Measurements from ENCODE around the gene FLAD1. TPM values are rescaled to one million over a fixed set of nuclear protein-coding genes. Genes with fewer than 3 reads are reported as not detected.
"Not testable (repeated sequence)": the region's sequence is repeated elsewhere in the genome, so short reads cannot be mapped to it uniquely, and the experiment has no call there.

FLAD1 gene
- total and polyA plus RNA-seq, 5 experiments from 2014 or later, result 30.9 to 46.8 (median 41.8) TPM

DNA sequence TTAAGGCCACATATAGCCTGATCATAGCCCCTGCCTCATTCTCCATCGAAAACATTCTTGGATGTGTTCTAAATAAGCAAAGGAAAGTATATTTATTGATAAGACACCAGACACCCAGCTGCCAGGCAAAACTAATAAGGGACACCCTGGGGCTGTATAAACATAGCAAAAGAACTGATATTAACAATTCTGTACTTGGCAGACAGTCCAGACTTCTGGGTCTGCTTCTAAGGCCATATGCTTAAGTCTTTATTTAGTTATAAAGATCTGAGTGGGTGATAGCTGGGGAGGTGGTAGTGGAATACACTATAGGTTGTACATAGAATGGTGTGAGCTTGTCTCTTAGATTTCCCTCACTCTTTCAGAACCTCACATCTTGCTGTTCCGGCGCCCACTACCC lies 4.8 kb upstream of the FLAD1 start:
- ATAC-seq (no peak), DNase-seq (no peak)
- Mint-ChIP-seq H3K27ac (no peak overlapping the region), H3K4me1 (peaks cover 0 to 5% (median 3%) of the 10 kb centered on the region in 4 donors), H3K9me3 (no peaks in the 10 kb centered on the region), H3K36me3 (peaks cover 0 to 11% (median 2%) of the 10 kb centered on the region in 3 donors), H3K4me3 (no peak overlapping the region), H3K27me3 (no peaks in the 10 kb centered on the region)
- POLR2A ChIA-PET, result interaction anchor here (0.6 to 1.0 kb wide), 3 partner anchors 17 to 35 kb away, joined by 3 to 5 read pairs (median 3); partner anchors contain the start of gene PYGO2

DNA sequence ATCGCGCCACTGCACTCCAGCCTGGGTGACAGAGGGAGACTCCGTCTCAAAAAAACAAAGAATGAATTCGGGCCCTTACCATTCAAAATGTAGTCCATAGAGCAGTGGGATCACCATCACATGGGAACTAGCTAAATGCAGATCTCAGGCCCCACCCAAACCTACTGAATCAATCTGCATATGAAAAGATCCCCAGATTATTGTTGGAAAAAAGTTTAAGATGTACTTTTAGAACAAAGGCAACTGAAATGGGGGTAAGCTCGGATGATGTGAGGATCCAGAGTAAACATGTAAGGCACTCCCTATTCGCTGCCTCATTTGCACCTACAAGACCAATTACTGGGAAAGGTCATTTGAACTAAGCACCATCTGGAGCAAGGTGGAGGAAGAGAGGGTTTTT lies 803 bp upstream of the FLAD1 start:
- no peak for DNase-seq
- POLR2A ChIA-PET, result interaction anchor here (0.7 to 4.7 kb wide), 12 partner anchors 8 to 103 kb away, joined by 3 to 25 read pairs (median 16); partner anchors contain the start of genes CKS1B, LENEP, PBXIP1 and PMVK
- peaks cover 0 to 22% (median 2%) of the 10 kb centered on the region in 3 donors for H3K36me3 Mint-ChIP-seq
- H3K4me3 Mint-ChIP-seq, result no peak overlapping the region
- no peaks in the 10 kb centered on the region for H3K9me3 Mint-ChIP-seq
- H3K27me3 Mint-ChIP-seq, result no peaks in the 10 kb centered on the region
- no peak overlapping the region for H3K27ac Mint-ChIP-seq
- ATAC-seq, result no peak
- peaks cover 0 to 23% (median 4%) of the 10 kb centered on the region in 4 donors for H3K4me1 Mint-ChIP-seq

DNA sequence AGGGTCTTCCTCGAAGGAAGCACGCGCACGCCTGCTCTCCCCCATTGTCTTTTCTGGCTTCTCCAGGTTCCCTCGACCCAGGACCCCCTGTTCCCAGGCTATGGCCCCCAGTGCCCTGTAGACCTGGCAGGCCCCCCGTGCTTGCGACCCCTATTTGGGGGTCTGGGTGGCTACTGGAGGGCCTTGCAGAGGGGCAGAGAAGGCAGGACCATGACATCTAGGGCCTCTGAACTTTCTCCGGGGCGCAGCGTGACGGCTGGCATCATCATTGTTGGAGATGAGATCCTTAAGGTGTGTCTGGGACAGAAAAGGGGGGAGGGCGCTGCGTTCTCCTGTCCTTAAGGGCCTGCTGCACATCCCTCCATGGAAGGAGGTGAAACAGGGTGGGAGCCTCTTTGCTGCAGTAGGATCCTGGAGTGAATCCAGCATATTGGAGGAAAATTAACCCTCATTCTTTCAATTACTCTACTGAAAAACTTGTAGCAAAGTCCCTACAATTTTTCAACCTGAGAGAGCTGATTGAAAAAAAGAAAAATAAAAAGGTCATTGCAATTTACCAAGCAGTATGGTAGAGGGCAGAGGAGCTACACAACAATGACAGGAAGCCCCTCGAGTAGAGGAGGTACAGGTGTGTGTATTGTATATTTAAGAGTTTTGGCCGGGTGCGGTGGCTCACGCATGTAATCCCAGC lies 777 bp downstream of the FLAD1 start:
- H3K4me1 Mint-ChIP-seq, result peaks cover 2 to 30% (median 4%) of the 10 kb centered on the region in 4 donors
- H3K4me3 Mint-ChIP-seq, result no peak overlapping the region
- H3K27ac Mint-ChIP-seq, result peak overlapping the region in 2 of 10 donors; percentile 56 to 63
- no peaks in the 10 kb centered on the region for H3K9me3 Mint-ChIP-seq
- POLR2A ChIA-PET, result interaction anchor here (0.5 to 4.7 kb wide), 19 partner anchors 9 to 1350 kb away, joined by 3 to 25 read pairs (median 8); partner anchors contain the start of genes CHTOP, CKS1B, LENEP and PBXIP1
- H3K27me3 Mint-ChIP-seq, result no peaks in the 10 kb centered on the region
- ATAC-seq (no peak), DNase-seq (no peak)
- peaks cover 0 to 29% (median 2%) of the 10 kb centered on the region in 3 donors for H3K36me3 Mint-ChIP-seq

DNA sequence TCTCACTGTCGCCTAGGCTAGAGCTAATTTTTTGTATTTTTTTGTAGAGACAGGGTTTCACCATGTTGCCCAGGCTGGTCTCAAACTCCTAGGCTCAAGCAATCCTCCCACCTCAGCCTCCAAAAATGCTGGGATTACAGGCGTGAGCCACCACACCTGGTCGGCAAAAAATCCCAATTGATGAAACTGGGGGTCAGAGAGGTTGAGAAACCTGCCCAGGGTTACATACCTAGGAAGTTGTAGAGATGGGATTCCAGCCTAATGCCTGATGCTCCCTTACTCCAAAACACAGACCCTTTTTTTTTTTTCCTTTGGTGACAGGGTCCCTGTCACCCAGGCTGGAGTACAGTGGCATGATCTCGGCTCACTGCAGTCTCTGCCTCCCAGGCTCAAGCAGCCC lies 3.6 kb downstream of the FLAD1 start:
- DNase-seq, H3K27ac Mint-ChIP-seq, H3K9me3 Mint-ChIP-seq, H3K4me3 Mint-ChIP-seq, ATAC-seq, H3K27me3 Mint-ChIP-seq: not testable (repeated sequence)
- Mint-ChIP-seq H3K4me1 (peaks cover 11 to 37% (median 15%) of the 10 kb centered on the region in 4 donors), H3K36me3 (peaks cover 0 to 40% (median 3%) of the 10 kb centered on the region in 3 donors)
- POLR2A ChIA-PET, result interaction anchor here (2.0 kb wide), 1 partner anchor 13 kb away, joined by 7 read pairs; no protein-coding TSS in a partner anchor

DNA sequence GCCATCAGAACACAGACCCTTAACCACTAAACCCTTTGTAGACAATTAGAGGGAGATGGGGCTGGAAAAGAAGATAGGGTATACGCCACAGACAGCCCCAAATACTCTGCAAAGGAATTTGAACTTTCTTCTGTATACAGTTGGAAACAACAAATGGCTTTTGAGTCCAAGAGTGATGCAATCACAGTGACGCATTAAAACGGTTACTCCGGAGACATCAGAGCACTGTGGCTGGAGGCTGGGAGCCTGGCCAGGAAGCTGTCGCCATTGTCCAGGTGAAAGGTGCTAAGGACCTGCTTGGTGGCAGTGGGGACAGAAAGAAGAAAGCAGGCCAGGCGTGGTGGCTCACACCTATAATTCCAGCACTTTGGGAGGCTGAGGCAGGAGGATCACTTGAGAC lies 4.2 kb downstream of the FLAD1 start:
- no peaks in the 10 kb centered on the region for H3K27me3 Mint-ChIP-seq
- peak overlapping the region in 2 of 10 donors; percentile 20 to 21 for H3K27ac Mint-ChIP-seq
- H3K4me3 Mint-ChIP-seq, result no peak overlapping the region
- no peak for ATAC-seq
- POLR2A ChIA-PET, result interaction anchor here (0.9 to 2.0 kb wide), 2 partner anchors 12 to 23 kb away, joined by 3 to 7 read pairs; no protein-coding TSS in a partner anchor
- no peak for DNase-seq
- peaks cover 10 to 37% (median 15%) of the 10 kb centered on the region in 4 donors for H3K4me1 Mint-ChIP-seq
- no peaks in the 10 kb centered on the region for H3K9me3 Mint-ChIP-seq
- peaks cover 0 to 40% (median 3%) of the 10 kb centered on the region in 3 donors for H3K36me3 Mint-ChIP-seq

DNA sequence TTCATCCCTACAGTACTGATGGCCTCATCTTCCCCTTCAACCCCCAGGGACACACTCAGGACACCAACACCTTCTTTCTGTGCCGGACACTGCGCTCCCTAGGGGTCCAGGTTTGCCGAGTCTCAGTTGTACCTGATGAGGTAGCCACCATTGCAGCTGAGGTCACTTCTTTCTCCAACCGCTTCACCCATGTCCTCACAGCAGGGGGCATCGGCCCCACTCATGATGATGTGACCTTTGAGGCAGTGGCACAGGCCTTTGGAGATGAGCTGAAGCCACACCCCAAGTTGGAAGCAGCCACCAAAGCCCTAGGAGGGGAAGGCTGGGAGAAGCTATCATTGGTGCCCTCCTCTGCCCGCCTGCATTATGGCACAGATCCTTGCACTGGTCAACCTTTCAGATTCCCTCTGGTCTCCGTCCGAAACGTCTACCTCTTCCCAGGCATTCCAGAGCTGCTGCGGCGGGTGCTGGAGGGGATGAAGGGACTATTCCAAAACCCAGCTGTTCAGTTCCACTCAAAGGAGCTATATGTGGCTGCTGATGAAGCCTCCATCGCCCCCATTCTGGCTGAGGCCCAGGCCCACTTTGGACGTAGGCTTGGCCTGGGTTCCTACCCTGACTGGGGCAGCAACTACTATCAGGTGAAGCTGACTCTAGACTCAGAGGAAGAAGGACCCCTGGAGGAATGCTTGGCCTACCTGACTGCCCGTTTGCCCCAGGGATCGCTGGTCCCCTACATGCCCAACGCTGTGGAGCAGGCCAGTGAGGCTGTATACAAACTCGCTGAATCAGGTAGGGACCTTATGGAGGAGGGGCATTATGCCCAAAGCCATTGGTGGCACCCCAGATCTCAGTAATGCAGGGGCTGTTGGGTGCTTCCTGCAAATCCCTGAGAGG lies 5.2 kb downstream of the FLAD1 start:
- Mint-ChIP-seq H3K36me3 (peaks cover 0 to 42% (median 3%) of the 10 kb centered on the region in 3 donors), H3K27me3 (no peaks in the 10 kb centered on the region), H3K4me1 (peaks cover 9 to 38% (median 15%) of the 10 kb centered on the region in 4 donors), H3K4me3 (peak overlapping the region in 1 of 10 donors; percentile 29), H3K27ac (peak overlapping the region in 3 of 10 donors; percentile 15 to 66 (median 40)), H3K9me3 (no peaks in the 10 kb centered on the region)
- DNase-seq (no peak), ATAC-seq (no peak)
- POLR2A ChIA-PET, result interaction anchor here (0.6 to 2.0 kb wide), 4 partner anchors 11 to 52 kb away, joined by 3 to 7 read pairs (median 3); partner anchors contain the start of gene PMVK

DNA sequence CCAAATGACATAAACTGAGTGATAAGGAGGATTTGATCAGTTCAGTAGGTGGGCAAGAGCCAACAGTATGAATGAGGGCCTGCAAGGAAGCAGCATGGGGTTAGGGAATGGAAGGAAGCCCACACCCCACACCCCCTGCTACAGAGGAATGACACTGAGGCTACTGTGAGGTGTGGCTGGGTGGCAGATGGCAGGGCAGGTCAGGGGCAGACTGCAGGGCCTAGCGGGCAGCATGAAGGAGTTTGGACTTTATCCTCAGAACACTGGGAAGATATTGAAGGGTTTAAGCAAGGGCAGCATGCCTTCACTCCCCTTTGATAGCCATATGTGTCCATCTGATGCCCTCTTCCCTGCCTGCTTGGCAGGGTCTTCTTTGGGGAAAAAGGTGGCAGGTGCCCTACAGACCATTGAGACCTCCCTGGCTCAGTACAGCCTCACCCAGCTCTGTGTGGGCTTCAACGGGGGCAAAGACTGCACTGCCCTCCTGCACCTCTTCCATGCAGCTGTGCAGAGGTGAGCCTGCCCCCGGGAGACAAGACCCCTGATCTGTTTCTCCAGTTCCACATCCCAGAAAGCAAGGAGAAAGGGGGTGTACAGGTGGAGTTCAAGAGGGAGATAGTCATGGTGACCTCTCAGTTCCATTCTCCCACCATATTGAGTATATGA lies 6.2 kb downstream of the FLAD1 start:
- Mint-ChIP-seq H3K36me3 (peaks cover 0 to 42% (median 3%) of the 10 kb centered on the region in 3 donors), H3K4me3 (no peak overlapping the region), H3K27me3 (no peaks in the 10 kb centered on the region), H3K27ac (peak overlapping the region in 2 of 10 donors; percentile 79 to 88), H3K4me1 (peaks cover 9 to 31% (median 15%) of the 10 kb centered on the region in 4 donors), H3K9me3 (no peaks in the 10 kb centered on the region)
- no peak for DNase-seq
- POLR2A ChIA-PET, result interaction anchor here (0.9 to 1.6 kb wide), 3 partner anchors 33 to 53 kb away, joined by 3 to 4 read pairs (median 3); partner anchors contain the start of genes PBXIP1 and PMVK
- ATAC-seq, result no peak

DNA sequence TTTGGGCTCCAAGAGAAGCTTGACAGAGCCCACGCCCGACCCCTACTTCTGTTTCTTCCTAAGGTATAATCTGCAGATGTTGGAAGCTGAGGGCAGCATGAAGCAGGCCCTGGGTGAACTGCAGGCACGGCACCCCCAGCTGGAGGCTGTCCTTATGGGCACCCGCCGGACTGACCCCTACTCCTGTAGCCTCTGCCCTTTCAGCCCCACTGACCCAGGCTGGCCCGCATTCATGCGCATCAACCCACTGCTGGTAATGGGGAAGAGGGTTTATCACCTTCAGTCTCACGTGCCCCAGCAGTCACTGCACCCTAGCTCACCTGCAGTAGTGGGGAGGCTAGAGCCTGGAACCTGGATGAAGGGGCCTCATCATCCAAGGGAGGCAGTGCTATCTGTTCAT lies 7.1 kb downstream of the FLAD1 start:
- no peak overlapping the region for H3K27ac Mint-ChIP-seq
- POLR2A ChIA-PET, result interaction anchor here (0.6 to 1.6 kb wide), 5 partner anchors 9 to 54 kb away, joined by 3 to 4 read pairs (median 3); partner anchors contain the start of genes PBXIP1 and PMVK
- peaks cover 9 to 25% (median 15%) of the 10 kb centered on the region in 4 donors for H3K4me1 Mint-ChIP-seq
- H3K4me3 Mint-ChIP-seq, result no peak overlapping the region
- no peaks in the 10 kb centered on the region for H3K27me3 Mint-ChIP-seq
- ATAC-seq (no peak), DNase-seq (no peak)
- H3K36me3 Mint-ChIP-seq, result peaks cover 0 to 39% (median 3%) of the 10 kb centered on the region in 3 donors
- no peaks in the 10 kb centered on the region for H3K9me3 Mint-ChIP-seq

DNA sequence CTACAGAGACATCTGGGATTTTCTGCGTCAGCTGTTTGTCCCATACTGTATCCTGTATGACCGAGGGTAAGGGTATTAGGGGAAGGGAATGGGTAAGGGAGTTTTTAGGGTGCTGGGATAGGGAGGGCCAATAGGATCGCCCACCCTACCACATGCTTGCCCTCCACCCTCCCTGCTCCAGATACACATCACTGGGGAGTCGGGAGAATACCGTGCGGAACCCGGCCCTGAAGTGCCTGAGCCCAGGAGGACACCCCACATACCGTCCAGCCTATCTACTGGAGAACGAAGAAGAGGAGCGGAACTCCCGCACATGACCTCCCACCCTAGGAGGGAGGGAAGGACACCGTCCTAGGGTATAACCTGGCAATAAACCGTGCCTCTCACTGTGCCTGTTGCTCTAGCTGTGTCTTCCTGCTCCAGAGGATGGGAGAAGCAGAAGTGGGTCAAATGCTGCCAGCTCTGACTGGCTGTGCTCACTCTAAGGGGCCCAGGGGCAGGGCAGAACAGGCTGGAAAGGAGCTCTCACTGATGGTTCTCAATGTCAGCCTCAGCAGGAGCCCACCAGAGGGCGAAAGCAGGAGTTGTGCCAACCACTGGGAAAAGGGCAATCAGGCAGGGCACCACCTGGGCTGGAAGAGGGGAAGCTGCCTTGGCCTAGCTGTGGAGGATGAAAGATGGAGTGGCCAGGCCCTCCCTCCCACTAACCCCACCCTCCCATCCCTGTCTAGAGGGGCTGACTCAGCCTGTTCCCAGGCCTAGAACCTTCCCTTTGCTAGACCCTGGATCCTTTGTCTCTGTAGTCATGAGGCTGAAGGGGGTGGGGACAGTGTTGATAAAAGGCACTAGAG lies 9.8 kb downstream of the FLAD1 start:
- POLR2A ChIA-PET, result interaction anchor here (1.1 to 3.1 kb wide), 4 partner anchors 8 to 56 kb away, joined by 3 to 25 read pairs (median 4); partner anchors contain the start of genes FLAD1 and PMVK
- H3K4me3 Mint-ChIP-seq, result no peak overlapping the region
- H3K27ac Mint-ChIP-seq, result no peak overlapping the region
- peaks cover 0 to 12% (median 0%) of the 10 kb centered on the region in 5 donors for H3K27me3 Mint-ChIP-seq
- peaks cover 12 to 29% (median 25%) of the 10 kb centered on the region in 4 donors for H3K4me1 Mint-ChIP-seq
- no peak for DNase-seq
- ATAC-seq, result no peak
- peaks cover 0 to 28% (median 3%) of the 10 kb centered on the region in 3 donors for H3K36me3 Mint-ChIP-seq
- no peaks in the 10 kb centered on the region for H3K9me3 Mint-ChIP-seq

DNA sequence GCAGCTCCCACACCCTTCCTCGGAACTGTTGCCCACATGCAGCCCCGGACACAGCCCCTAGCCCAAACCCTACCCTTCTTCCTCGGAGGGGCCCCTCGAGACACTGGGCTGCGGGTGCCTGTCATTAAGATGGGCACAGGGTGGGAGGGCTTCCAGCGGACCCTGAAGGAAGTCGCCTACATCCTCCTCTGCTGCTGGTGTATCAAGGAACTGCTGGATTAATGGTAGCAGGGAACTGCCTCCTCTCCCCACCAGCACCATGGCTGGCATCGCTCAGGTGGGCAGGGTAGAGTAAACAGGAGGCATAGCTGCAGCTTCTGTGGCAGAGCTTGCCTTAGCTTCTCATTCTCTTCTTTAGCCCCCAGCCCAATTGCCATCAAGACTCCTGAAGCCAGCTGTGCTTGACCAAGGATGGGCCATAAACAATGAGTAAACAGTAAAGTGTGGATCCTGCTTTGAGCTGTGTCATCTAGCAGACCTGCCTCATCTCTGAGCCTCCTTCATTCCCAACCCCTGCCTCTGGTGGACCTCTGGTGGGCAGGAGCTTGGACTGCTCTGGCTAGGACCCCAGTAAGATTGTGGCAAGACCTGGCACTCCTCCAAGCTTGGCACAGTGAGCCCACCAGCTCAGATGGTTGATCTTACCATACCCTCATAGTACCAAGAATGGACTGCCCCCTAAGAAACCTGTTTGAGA lies 10.6 kb downstream of the FLAD1 start, which contains the start of gene LENEP:
Gene LENEP, plus strand, starts transcription at position 15 of the 697 bp plus-strand sequence. Its CDS starts 22 bp downstream, at position 37.
- H3K36me3 Mint-ChIP-seq, result peaks cover 0 to 21% (median 3%) of the 10 kb centered on the region in 3 donors
- peaks cover 0 to 12% (median 0%) of the 10 kb centered on the region in 5 donors for H3K27me3 Mint-ChIP-seq
- DNase-seq, result no peak
- no peak within 1 kb of the TSS for H3K4me3 Mint-ChIP-seq
- H3K27ac Mint-ChIP-seq, result peak within 1 kb of the TSS in 1 of 10 donors; percentile 40
- H3K9me3 Mint-ChIP-seq, result no peaks in the 10 kb centered on the region
- peaks cover 12 to 32% (median 29%) of the 10 kb centered on the region in 4 donors for H3K4me1 Mint-ChIP-seq
- POLR2A ChIA-PET, result interaction anchor here (0.6 to 3.1 kb wide), 9 partner anchors 8 to 619 kb away, joined by 3 to 25 read pairs (median 3); partner anchors contain the start of genes FLAD1, PMVK and PYGO2
- ATAC-seq, result no peak

Measured in naive thymus-derived CD8-positive, alpha-beta T cell (primary cell).